Choroid plexus epithelial cell (primary cell): ENCODE measurements around the gene BHLHE41.
A peak's percentile ranks its signal among the peaks of the same experiment; 100 is the strongest.

Experiments used
- DNase-seq: peaks from one replicate; pipeline ENCODE4 v3.0.0-alpha.2; 2010; ENCODE audit warnings: low read depth
- H3K4me3 ChIP-seq: 2 replicates; pipeline ENCODE4 v1.5.1; 2011; ENCODE audit warnings: low read depth, mild to moderate bottlenecking, control low read depth, low read length, moderate library complexity
- TF ChIP-seq, protein P1 (sequence below): conservative IDR thresholded peaks from 2 replicates; pipeline ENCODE4 v1.5.1; 2011; ENCODE audit warnings: low read depth, mild to moderate bottlenecking, control low read depth, inconsistent platforms, low read length, moderate library complexity

BHLHE41 gene

DNA sequence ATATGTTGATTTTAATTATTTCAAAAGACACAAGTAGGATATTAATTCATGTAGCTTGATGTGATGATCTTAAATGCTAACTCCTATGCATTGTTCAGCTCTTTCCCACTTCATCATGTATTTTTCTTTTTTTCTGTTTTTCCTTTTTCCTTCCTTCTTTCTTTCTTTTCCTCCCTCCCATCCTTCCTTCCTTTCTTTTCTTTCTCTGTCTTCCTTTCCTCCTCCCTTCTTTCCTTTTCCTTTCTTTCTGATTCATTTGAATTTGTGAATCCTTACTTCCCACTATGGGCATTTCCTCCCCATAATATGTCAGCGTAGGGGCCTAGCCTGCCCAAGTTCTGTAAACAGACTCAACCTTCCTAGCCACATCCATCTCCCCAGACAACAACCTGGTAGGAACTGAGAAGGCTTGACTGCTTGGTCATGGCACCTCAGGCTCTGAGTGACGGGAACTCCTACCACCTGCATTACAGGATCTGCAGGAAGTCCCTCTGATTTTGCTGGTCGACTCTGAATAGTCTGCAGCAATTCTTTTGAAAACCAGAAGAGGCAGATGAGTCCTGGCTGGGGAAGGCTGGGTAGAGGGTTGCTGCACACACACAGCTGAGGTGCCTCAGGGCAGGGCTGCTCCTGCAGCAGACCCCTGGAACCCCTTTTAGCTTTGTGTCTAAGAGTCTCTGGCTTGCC is 33.4 kb upstream of the BHLHE41 start:
- TF ChIP-seq, protein P1, sequence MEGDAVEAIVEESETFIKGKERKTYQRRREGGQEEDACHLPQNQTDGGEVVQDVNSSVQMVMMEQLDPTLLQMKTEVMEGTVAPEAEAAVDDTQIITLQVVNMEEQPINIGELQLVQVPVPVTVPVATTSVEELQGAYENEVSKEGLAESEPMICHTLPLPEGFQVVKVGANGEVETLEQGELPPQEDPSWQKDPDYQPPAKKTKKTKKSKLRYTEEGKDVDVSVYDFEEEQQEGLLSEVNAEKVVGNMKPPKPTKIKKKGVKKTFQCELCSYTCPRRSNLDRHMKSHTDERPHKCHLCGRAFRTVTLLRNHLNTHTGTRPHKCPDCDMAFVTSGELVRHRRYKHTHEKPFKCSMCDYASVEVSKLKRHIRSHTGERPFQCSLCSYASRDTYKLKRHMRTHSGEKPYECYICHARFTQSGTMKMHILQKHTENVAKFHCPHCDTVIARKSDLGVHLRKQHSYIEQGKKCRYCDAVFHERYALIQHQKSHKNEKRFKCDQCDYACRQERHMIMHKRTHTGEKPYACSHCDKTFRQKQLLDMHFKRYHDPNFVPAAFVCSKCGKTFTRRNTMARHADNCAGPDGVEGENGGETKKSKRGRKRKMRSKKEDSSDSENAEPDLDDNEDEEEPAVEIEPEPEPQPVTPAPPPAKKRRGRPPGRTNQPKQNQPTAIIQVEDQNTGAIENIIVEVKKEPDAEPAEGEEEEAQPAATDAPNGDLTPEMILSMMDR: peak; percentile 29
- H3K4me3 ChIP-seq: no peak overlapping the region
- DNase-seq: no peak

DNA sequence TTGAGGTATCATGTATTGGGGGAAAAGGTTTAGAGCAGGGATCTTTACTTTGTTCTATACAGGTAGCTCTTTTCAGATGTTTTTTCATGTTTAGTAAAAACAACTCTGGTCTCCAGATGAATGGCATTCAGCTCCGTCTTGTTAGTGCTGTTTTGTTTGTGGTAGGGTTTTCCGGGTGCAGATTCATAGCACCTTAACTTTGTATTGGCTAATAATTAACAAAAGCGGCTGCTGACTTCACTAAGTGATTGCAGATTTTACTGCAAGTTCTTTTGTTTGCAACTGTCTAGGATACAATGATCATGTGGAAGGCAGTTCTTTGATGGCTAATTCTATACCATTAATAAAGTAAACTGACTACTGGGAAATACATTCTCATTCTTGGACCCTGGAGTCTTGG is 32.2 kb upstream of the BHLHE41 start:
- H3K4me3 ChIP-seq: no peak overlapping the region
- no peak for DNase-seq
- TF ChIP-seq, protein P1: no peak

DNA sequence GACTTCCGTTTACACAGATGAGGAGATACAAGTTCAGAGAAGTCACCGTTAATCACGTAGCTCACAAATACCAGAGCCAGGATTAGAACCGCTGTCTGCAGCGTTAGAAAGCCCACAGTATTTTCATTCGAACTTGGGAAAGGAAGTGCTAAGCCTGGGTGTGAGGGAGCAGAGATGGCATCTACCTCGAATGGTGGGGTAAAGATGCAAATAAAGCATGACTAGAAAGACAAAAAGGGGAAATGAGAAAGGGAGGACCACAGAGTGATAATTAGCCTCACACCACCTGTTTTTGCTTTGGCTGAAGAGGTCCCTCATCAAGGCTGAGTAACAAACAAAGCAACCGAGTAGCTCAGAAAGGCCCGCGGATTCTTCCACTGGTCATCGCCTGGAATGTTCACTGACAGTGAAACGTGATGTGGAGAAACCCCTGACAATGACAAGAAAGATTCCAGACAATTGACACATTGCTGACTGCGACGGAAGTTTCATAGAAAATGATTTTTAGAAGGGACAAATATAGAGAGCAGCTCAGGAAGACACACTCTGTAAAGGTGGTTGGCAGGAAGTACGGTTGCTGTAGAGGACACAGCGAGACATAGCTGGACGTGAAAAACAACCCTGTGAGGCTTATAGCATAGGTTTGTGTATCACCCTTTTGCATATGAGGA is 31.5 kb upstream of the BHLHE41 start:
- H3K4me3 ChIP-seq: no peak overlapping the region
- DNase-seq: no peak
- TF ChIP-seq, protein P1: no peak

DNA sequence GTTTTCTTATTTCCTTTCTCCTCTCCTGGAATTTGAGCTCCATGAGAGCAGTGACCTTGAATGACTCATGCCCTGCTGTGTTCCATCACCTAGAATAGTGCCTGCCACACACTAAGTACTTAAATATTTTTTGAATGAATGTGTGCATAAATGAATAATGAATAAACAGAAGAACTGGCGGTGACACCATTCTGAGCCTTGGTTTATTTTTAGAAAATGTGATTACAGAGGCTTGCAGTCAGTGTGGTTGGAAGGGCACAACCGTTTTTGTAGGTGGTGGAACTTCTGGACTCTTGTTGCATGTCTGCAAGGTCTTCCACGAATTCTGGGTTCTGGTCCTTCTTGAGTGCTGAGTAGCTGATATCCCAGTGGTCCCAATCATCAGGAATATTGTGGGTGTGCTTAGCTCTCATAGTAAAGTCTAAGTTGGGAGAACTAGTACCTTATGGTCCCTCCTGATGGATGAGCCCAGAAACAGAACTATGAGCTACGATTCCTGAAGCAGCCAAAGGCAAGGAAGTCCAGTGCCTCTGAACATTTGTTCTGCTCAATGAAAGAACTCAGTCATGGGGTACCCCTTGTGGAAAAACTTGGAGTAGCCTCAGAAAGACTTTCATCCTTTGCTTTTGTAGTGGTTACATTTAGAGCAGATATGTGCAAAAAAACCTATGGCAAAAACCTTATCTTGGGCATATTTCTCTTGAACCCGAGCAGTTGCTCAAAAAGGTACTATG is 28.8 kb upstream of the BHLHE41 start:
- DNase-seq: peak; percentile 95
- TF ChIP-seq, protein P1: peak; percentile 41
- H3K4me3 ChIP-seq: no peak overlapping the region

DNA sequence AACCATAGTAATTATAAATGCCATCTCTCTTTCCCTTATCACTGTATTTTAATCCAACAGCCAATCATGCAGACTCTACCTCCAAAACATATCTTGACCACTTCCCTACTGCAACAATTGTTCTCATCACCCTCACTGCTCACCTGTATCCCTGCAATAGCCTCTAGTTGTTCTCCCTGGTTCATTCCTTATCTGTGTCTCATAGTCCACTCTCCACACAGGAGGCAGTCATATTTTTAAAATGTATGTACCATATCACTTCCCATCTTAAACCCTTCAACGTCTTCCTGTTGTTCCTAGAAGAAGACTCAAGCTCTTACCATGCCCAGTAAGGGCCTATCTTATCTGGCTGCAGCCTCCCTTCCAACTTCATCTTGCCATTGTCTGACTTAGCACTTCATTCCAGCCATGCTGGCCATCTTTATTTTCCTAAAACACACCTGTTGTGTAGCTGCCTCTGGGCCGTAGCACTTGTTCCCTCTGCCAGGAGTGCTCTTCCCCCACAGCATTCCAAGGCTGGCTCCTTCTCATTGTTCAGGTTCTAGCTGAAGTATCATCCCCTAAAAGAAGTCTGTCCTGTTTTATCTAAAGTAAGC is 27.8 kb upstream of the BHLHE41 start:
- no peak for DNase-seq
- no peak overlapping the region for H3K4me3 ChIP-seq
- TF ChIP-seq, protein P1: no peak

DNA sequence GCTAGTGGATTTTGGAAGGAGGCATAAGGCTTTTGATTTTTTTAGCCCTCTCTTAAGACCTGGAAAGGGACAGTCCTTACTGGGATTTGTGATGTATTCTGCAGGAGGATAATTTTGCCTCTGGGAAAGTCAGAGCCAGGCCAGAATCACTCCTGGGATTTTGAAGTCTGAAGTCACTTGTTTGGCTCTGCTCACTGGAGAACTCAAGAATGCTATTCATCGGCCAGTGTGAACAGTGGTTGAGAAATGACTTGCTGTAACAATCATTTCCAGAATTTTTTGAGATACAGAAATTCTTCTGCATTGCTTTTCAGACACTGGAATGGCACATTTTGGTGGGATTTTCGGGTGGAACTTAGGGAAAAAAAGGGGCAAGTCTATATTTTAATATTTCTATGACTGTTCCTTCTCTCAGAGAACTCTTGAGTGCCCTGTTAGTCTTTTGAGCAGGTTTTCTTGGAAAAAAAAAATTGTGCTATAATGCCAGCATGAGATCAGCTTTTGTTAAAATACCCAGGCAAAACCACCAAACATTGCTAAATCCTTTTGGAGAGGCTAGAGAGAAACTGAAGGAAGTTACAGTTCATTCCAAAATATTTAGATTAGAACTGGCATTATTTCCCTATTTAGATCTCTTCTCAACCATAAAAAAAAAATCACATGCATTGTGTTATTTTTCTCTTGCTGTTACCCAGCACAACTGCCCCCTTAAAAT is 26.1 kb upstream of the BHLHE41 start:
- peak; percentile 78 for DNase-seq
- TF ChIP-seq, protein P1: no peak
- no peak overlapping the region for H3K4me3 ChIP-seq
